ENCODE data around the gene INTS14.
A peak's percentile ranks its signal among the peaks of the same experiment; 100 is the strongest.
"Not testable (repeated sequence)": the region's sequence is repeated elsewhere in the genome, so short reads cannot be mapped to it uniquely, and the experiment has no call there.

Gene INTS14

GRCh38 chr15:65632780-65633375, 21.9 kb upstream of the INTS14 start:
- no peak overlapping the region for H3K27ac ChIP-seq
- no peak for DNase-seq (ENCODE audit: low read depth, low spot score)

DNA sequence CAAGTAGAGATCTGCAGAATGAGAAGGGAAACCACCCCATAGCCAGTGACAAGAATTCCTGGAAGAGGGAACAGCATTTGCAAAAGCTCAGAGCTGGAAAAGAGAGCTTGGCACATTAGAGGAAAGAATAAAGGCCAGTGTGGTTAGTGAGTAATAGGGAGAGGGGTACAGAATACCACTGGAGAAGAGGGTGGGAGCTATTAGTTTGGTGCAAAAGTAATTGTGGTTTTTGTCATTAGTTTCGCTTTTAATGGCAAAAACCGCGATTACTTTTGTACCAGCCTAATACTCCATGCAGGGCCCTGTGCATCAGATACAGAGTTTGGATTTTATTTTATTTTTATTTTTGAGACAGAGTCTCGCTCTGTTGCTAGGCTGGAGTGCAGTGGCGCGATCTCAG, 20.6 kb upstream of the INTS14 start:
- H3K27ac ChIP-seq: no peak overlapping the region
- no peak for DNase-seq (ENCODE audit: low read depth, low spot score)

DNA sequence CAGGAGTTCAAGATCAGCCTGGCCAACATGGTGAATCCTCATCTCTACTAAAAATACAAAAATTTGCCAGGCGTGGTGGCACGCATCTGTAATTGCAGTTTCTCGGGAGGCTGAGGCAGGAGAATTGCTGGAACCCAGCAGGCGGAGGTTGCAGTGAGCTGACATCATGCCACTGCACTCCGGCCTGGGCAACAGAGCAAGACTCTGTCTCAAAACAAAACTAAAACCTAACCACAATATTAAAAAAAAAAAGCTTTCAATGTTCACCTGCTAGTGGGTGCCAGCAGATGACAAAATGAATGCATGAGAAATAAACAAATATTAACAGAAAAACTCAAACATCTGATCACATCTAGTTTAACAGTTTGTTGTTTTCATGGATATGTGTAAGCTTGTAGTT, 19.8 kb upstream of the INTS14 start:
- no peak overlapping the region for H3K27ac ChIP-seq
- no peak for DNase-seq (ENCODE audit: low read depth, low spot score)

DNA sequence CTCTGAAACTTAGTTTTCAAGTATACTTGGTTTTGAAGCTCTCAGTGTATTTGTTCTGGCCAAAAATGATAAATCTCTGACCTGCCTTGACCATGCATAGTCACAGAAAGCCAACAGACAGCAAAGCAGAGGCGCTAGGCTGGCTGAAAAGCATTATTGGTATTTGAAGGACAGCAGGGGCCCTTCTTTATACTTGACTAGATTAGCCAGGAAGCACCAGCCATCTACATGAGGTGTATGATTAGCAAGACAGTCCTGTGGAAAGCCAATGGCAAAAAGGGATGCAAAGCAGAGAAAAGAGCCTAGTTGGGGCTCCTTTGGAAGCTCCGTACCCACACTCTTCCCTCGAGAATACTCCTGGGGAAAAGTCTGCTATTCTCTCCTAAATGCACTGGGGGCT, 18.6 kb upstream of the INTS14 start:
- H3K27ac ChIP-seq: no peak overlapping the region
- no peak for DNase-seq (ENCODE audit: low read depth, low spot score)

GRCh38 chr15:65626856-65627255, 15.9 kb upstream of the INTS14 start:
- no peak overlapping the region for H3K27ac ChIP-seq
- DNase-seq (ENCODE audit: low read depth, low spot score): no peak

DNA sequence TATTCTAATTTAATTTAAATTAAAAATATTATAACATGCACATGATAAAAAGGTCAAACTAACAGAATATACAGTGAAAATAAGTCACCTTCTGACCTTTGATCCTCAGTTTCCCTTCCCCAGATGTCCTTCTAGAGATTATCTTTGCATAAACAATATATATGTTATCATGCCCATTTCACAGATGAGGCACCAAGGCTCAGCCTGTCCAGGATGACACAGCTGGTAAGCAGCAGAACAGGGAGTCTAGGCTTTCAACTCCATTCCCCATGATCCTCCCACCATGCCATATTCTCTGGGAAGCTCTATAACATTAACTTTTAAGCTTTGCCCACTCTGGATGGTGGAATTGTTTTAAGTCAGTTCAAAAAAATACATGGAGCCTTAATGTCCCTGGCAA, 12.2 kb upstream of the INTS14 start:
- H3K27ac ChIP-seq: no peak overlapping the region
- DNase-seq (ENCODE audit: low read depth, low spot score): no peak

- H3K27ac ChIP-seq: no peak within 1 kb of the TSS
- no peak for DNase-seq (ENCODE audit: low read depth, low spot score)
Measured at GRCh38 chr15:65621638-65622037, 10.7 kb upstream of the INTS14 start, which contains the start of gene SLC24A1. Gene SLC24A1, plus strand, starts transcription at chr15:65621938. Its CDS starts 2,143 bp downstream, at chr15:65624081.

DNA sequence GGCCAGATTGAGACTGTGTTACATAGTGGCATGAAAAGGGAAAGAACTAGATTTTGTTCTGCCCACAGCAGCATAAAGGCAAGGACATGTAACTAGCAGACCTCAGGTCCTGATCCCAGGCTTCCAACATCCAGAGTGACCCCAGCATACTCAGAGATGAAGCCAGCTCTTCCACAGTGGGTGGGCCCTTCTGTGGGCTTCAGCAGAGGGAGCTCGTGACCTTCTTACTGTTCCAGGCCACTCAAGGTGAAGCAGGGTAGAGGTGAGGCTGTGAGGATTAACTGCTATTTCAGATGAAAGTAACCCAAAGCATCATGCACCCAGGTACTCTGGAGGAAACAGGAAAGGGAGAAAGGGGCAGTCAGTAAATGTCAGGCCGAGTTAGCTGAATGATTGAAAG, 9.9 kb upstream of the INTS14 start:
- no peak overlapping the region for H3K27ac ChIP-seq
- DNase-seq (ENCODE audit: low read depth, low spot score): no peak

DNA sequence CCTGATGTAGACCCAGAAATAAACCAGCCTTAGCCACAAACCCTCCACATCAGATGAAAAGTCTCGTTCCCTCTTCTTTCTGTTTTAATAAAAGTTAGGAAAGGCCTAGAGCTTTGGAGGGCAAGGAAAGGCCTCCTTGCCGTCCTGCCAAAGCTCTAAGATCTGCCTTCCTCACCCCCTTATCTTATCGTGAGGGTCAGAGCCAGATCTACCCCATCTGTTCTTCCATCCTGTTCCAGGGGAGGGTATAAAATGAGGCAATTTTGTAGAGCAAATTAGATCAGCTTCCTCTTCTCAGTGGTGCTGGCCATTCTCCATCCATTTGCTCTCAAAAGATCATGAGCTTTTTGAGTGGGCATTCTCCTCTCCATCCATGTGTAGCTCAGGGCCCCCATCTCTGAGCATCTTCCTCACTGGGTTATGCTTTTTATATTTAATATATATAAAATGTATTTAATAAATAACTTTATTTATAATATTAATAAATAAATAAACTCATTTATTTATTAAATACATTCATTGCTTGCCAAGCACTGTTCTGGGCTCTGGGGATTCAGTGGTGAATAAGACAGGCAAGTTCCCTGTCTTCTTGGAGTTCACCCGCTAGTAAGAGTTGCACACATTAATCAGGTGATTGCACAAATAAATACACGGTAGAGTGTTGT, 8.8 kb upstream of the INTS14 start:
- DNase-seq (ENCODE audit: low read depth, low spot score): no peak
- H3K27ac ChIP-seq: no peak overlapping the region

DNA sequence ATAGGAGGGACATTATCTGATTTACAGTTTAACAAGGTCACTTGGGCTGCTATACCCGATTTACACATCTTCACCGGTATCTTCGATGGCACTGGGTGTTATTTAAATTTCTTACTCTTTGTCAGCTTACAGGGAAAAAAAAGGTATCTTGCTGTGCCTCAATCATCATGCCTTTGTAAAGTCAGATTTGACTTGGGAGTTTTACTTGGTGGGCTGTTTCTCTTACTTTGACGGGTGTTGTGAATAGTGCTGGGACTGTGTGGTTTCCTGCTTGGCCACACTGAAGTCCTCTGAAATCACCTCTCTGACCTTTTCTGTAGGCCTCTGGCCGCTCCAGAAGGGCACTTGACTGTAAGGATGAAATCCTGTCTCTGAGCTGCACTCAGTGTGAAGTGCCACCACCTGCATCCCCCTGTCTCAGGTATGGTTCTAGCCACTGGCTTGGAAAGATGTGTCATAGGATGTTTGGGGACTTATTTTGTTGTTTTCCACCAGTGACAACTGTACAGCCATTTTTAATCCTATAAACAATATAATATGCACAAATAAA, 7.7 kb upstream of the INTS14 start:
- no peak for DNase-seq (ENCODE audit: low read depth, low spot score)
- H3K27ac ChIP-seq: no peak overlapping the region

GRCh38 chr15:65615887-65616286, 5.0 kb upstream of the INTS14 start:
- not testable (repeated sequence) for H3K27ac ChIP-seq; DNase-seq (ENCODE audit: low read depth, low spot score)

DNA sequence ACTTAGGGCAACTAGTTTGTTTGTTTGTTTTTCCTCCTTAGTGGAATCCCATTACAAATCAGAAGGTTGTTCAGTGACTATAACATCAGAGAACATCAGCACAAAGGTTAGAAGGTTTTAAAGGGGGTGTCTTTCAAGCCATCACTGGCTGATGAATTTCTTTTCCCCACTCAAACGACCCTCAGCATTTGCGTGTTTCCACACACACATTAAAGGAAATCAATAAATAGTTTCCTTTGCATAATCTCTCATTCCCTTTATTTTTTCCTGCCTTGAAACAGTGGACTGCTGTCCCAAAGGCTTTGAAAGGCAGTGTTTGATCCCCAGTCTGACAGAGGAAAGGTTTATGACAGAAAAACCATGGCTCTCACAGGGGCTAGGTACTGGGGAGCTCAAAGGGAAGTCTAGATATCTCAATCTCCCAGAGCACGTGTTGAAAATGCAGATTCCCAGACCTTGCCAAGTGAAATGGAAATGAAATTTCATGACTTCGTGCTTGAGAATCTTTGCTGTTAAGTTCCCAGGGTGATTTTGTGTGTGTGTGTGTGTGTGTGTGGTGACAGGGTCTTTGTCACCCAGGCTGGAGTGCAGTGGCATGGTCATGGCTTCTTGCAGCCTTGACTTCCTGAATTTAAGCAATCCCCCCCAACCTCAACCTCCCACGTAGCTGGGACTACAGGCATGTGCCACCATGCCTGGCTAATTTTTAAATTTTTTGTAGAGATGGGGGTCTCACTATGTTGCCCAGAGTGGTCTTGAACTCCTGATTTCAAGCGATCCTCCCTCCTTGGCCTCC, 2.2 kb upstream of the INTS14 start:
- H3K27ac ChIP-seq: no peak overlapping the region
- no peak for DNase-seq (ENCODE audit: low read depth, low spot score)

- H3K27ac ChIP-seq: peak overlapping the region; percentile 89
- DNase-seq (ENCODE audit: low read depth, low spot score): peak; percentile 10
Measured at GRCh38 chr15:65612616-65612946, 1.6 kb upstream of the INTS14 start.

- peak overlapping the region; percentile 89 for H3K27ac ChIP-seq
- DNase-seq (ENCODE audit: low read depth, low spot score): no peak
Measured at GRCh38 chr15:65611888-65612615, 1.1 kb upstream of the INTS14 start.

GRCh38 chr15:65603559-65603958, 7.4 kb downstream of the INTS14 start:
- H3K27ac ChIP-seq: no peak overlapping the region
- no peak for DNase-seq (ENCODE audit: low read depth, low spot score)

DNA sequence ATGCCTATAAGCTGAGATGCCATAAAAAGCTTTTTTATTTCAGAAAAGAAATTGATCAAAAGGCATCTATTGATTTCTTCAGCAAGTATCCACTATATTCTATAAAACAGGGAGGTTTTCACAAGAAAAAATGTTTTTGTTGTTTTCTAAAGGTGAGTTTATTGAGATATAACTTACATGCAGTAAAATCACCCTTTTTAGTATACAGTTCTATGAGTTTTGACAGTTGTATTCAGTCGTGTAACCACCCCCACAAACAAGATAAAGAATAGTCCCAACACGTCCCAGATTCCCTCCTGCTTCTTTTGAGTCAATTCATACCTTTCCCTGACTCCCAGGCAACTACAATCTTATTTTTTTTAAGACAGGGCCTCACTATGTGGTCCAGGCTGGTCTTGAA, 7.8 kb downstream of the INTS14 start:
- DNase-seq (ENCODE audit: low read depth, low spot score): no peak

DNA sequence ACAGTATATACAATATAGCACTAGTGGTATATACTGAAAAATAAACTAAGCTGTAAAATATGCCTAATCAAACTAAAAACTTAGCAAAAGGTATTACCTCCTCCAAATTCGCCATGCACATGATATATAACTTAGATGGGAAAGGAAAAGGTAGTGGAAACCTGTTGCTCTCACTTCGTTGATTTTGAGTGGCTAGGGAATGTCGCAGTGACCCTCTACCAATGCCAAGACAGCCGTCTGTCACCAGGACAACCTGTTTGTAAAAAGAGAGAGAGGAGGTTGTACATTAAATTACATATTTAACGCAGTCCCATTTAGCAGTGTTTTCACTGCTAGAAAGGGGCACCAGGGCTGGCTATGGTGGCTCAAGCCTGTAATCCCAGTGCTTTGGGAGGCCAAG, 11.3 kb downstream of the INTS14 start:
- H3K27ac ChIP-seq: no peak overlapping the region

More for the DNA sequence above, 7.8 kb downstream of the INTS14 start:
- no peak overlapping the region for H3K27ac ChIP-seq

DNA sequence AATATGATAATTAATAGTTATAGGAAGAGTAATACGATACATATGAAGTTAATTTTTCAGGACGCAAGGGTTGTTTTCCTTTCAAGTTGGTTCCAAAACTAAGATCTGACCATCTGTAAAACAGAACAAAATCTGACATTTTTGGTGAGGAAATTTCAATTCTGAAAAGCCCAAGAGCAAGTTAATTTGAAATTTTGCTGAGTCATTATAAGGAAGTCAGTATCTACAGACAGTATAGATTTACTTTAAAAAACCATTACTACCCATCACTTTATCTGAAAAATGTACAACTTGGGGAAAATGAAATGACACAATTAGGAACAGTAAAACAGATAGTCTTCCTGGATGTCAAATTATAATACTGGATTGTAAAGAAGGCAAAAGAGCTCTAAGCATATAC, 12.5 kb downstream of the INTS14 start:
- no peak for DNase-seq (ENCODE audit: low read depth, low spot score)
- H3K27ac ChIP-seq: no peak overlapping the region

More for the DNA sequence above, 11.3 kb downstream of the INTS14 start:
- DNase-seq (ENCODE audit: low read depth, low spot score): no peak

- DNase-seq (ENCODE audit: low read depth, low spot score): no peak
- H3K27ac ChIP-seq: no peak overlapping the region
Measured at GRCh38 chr15:65595960-65596359, 15.0 kb downstream of the INTS14 start.

DNA sequence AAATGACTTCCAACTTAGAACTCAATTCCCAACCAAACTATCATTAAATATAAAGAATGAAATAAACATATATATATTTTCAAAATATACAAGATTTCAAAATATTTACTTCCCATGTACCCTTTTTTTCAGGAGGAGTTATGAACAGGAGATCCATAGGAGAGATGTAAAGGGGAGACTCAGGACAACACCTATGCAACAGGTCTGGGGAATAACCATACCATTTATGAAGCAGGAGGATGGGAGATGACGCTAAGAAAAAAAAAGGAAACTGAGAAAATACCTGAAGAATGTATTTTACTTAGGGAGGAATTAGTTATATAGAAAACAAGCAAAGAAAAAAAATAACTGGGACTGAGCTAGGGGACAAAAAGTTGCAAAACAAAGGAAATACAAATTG, 23.8 kb downstream of the INTS14 start:
- no peak overlapping the region for H3K27ac ChIP-seq
- DNase-seq (ENCODE audit: low read depth, low spot score): no peak

DNA sequence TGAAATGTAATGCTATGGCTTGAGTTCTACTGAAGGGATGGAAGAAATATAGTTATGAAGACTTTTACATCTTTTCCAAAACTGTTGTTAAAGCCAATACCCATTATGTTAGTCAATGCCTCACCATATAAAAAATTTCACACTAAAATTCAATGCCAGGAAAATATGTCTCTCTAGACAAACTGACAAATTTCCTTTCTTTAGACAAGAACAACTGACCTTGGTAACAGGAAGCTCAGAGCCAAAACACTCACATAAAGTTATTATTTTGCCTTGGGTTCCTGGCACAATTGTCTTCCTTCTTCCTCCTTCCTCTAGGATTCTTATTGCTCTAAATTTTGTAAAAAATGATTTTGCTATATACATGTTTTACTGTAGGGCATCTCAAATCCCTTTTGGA, 26.7 kb downstream of the INTS14 start:
- H3K27ac ChIP-seq: no peak overlapping the region
- DNase-seq (ENCODE audit: low read depth, low spot score): no peak

All from epithelial cell of prostate (primary cell).